GM11168 (cell line): Measurements from ENCODE around the gene ZNF691.
"Not testable (repeated sequence)": the region's sequence is repeated elsewhere in the genome, so short reads cannot be mapped to it uniquely, and the experiment has no call there.

Source experiments
- in situ Hi-C: fragments of 300-500 bp; cut with MboI; formaldehyde crosslinking; loops from one replicate; pipeline ENCODE4 v1.12.0; 2022; ENCODE audit warnings: low sequenced_read_pairs; ENCODE audit not compliant: unreplicated experiment

The ZNF691 gene

DNA sequence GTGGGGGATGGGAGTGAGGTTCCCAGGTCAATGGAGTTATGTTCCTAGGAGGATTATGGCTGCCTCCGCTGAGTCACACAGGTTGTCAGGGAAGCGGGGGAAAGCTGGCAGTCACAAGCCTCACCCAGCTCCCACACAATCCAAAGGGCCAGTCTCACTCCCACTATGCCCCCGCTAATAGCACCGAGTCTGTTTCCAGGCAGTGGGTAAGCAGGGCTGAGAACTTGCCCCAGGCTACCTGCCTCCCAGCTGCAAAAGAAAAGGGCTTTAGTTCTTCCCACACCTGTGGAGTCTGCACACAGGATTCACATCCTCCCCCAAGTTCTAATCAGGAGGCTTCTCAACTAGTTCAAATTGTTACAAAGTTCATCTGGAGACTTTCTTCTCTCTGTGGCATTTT lies 53.5 kb downstream of the ZNF691 start:
- in situ Hi-C loops: not testable (repeated sequence)
